ENCODE measurements around the gene NIPSNAP2.
A peak's percentile ranks its signal among the peaks of the same experiment; 100 is the strongest.
"Not testable (repeated sequence)": the region's sequence is repeated elsewhere in the genome, so short reads cannot be mapped to it uniquely, and the experiment has no call there.

NIPSNAP2 gene

DNA sequence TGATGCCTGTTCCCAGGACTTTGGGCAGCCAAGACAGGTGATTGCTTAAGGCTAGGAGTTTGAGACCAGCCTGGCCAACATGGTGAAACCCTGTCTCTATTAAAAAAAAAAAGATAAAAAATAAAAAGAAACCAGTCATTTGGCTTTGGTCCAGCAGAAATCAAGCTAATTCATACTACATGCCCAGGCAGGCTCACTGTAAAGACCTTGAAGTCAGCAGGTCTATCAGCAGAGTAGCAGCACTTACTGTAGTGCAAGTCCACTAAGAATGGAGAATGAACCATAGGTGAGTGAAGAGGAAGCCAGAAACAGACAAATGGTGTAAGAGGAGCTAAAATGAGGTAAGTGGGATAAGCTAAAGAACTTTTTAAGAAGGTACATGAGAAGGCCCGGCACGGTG lies 62.2 kb downstream of the NIPSNAP2 start:
- no peak for TF ChIP-seq CTCF (conservative IDR thresholded peaks at IDR 0.05; ENCODE audit: control insufficient read depth, insufficient read depth, low read depth, low read length)
- DNase-seq (ENCODE audit: low read depth) = no peak
- no peak overlapping the region for H3K4me3 ChIP-seq (ENCODE audit: control insufficient read depth, low read depth, low read length)

DNA sequence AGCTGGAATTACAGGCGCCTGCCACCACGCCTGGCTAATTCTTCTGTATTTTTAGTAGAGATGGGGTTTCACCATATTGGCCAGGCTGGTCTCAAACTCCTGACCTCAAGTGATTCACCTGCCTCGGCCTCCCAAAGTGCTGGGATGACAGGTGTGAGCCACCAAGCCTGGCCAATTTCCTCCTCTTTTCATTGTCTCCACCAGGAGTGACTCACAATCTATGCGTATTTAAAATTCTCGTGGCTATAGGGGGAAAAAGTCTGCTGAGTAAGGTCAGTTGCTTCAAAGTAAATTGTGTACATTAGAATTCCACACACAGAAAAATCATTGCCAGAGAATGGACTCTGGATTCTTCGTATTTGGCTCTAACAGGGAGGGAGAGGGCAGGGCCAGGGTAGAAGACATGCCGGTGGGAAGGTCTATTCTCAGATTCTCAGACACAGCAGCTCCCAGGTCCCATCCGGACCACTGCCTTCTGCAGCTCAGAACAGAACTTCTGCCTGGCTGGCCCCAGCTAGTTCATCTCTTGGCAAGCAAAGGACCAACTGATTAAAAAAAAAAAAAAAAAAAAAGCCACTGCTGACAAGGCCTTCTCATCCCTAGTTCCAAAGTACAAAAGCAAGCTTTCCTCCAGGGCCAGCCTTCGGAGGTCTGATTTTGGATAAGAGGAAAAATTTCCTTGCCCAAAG lies 64.7 kb downstream of the NIPSNAP2 start:
- H3K4me3 ChIP-seq (ENCODE audit: control insufficient read depth, low read depth, low read length) = no peak overlapping the region
- no peak for DNase-seq (ENCODE audit: low read depth)
- TF ChIP-seq CTCF (conservative IDR thresholded peaks at IDR 0.05; ENCODE audit: control insufficient read depth, insufficient read depth, low read depth, low read length) = no peak

- TF ChIP-seq CTCF (conservative IDR thresholded peaks at IDR 0.05; ENCODE audit: control insufficient read depth, insufficient read depth, low read depth, low read length) = no peak
- no peak for DNase-seq (ENCODE audit: low read depth)
- no peak overlapping the region for H3K4me3 ChIP-seq (ENCODE audit: control insufficient read depth, low read depth, low read length)
Observed at GRCh38 chr7:56030340-56030739, 66.0 kb downstream of the NIPSNAP2 start.

GRCh38 chr7:56031556-56031955 lies 67.2 kb downstream of the NIPSNAP2 start:
- DNase-seq (ENCODE audit: low read depth); H3K4me3 ChIP-seq (ENCODE audit: control insufficient read depth, low read depth, low read length): not testable (repeated sequence)

- not testable (repeated sequence) for DNase-seq (ENCODE audit: low read depth); H3K4me3 ChIP-seq (ENCODE audit: control insufficient read depth, low read depth, low read length)
Observed at GRCh38 chr7:56032578-56032977, 68.2 kb downstream of the NIPSNAP2 start.

GRCh38 chr7:56033671-56034432 lies 69.5 kb downstream of the NIPSNAP2 start:
- peak overlapping the region; percentile 80 for H3K4me3 ChIP-seq (ENCODE audit: control insufficient read depth, low read depth, low read length)
- peak; percentile 77 for DNase-seq (ENCODE audit: low read depth)
- peak; percentile 21 for TF ChIP-seq CTCF (conservative IDR thresholded peaks at IDR 0.05; ENCODE audit: control insufficient read depth, insufficient read depth, low read depth, low read length)

DNA sequence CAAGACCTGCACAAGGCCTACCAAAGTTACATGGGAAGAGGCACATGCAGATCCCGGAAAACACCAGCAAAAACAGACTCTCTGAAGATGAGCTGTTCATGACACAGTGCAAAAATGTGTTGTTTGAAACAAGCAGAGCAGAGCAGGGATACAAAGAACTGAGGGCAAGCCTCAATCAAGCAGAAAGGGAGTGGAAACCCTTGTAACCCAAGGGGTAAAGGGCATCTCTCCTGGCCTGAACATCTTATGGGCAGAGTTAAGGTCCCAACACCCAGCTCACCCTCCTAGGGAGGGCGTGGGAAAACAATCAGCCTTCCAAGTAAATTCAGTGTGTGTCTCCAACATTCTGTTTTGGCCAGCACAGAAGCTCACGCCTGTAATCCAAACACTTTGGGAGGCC lies 76.3 kb downstream of the NIPSNAP2 start:
- H3K4me3 ChIP-seq (ENCODE audit: control insufficient read depth, low read depth, low read length) = no peak overlapping the region
- no peak for DNase-seq (ENCODE audit: low read depth)
- no peak for TF ChIP-seq CTCF (conservative IDR thresholded peaks at IDR 0.05; ENCODE audit: control insufficient read depth, insufficient read depth, low read depth, low read length)

GRCh38 chr7:56045758-56046157 lies 81.4 kb downstream of the NIPSNAP2 start:
- DNase-seq (ENCODE audit: low read depth); H3K4me3 ChIP-seq (ENCODE audit: control insufficient read depth, low read depth, low read length): not testable (repeated sequence)

Measured in fibroblast of mammary gland (primary cell).